Measurements from ENCODE around the gene CDH4. TPM values are rescaled to one million over a fixed set of nuclear protein-coding genes. Genes with fewer than 3 reads are reported as not detected.

Gene CDH4
- total and polyA plus RNA-seq, 9 of the 15 experiments (the other 6 are each of a cell fraction or from before 2014, with no cell fraction given): 0.04 TPM; not detected in 8

- TF ChIP-seq ZFP91 (CRISPR knock-in tag; IDR thresholded peaks at IDR 0.05) (no peak), MTA2 (IDR thresholded peaks at IDR 0.05; ENCODE audit: low read depth) (no peak), ZNF436 (CRISPR knock-in tag; IDR thresholded peaks at IDR 0.05) (no peak), LCOR (CRISPR knock-in tag; IDR thresholded peaks at IDR 0.05) (no peak), GTF2E2 (tag; IDR thresholded peaks at IDR 0.05) (no peak), ZNF324 (CRISPR knock-in tag; IDR thresholded peaks at IDR 0.05) (no peak), POLR2B (IDR thresholded peaks at IDR 0.05; ENCODE audit: low read depth, partially characterized antibody) (no peak), ZNF699 (CRISPR knock-in tag; IDR thresholded peaks at IDR 0.05; ENCODE audit: insufficient replicate concordance) (no peak), MGA (IDR thresholded peaks at IDR 0.05) (no peak), NR3C1 (CRISPR knock-in tag; IDR thresholded peaks at IDR 0.05) (no peak), TRIM25 (IDR thresholded peaks at IDR 0.05; ENCODE audit: borderline replicate concordance) (no peak), NCOA2 (IDR thresholded peaks at IDR 0.05; ENCODE audit: partially characterized antibody in 2 of 2) (no peak)
Observed at GRCh38 chr20:61784801-61785566, 532.9 kb downstream of the CDH4 start (continued).
